22Rv1 (cell line): ENCODE data around the gene VASH2.
"Not testable (repeated sequence)": the region's sequence is repeated elsewhere in the genome, so short reads cannot be mapped to it uniquely, and the experiment has no call there.

Experiments used
- H3K27ac ChIP-seq: fragments of 450-650 bp; 2 replicates; pipeline ENCODE4 v1.5.1; 2017
- CTCF ChIP-seq: fragments of 450-650 bp; IDR thresholded peaks from 2 replicates; pipeline ENCODE4 v1.5.1; 2017; ENCODE audit warnings: mild to moderate bottlenecking
- ZFX ChIP-seq: fragments of 450-650 bp; IDR thresholded peaks from 2 replicates; pipeline ENCODE4 v1.6.1; 2017; ENCODE audit warnings: antibody characterized with exemption, borderline replicate concordance

Gene VASH2

GRCh38 chr1:213015099-213016050, 65.0 kb downstream of the VASH2 start, which contains the start of gene ANGEL2:
ANGEL2 (minus strand) TSS chr1:213015867; CDS start chr1:213015671, 196 bp downstream.
- peak within 1 kb of the TSS; percentile 90 for H3K27ac ChIP-seq
- TF ChIP-seq ZFX (no peak), CTCF (no peak)

DNA sequence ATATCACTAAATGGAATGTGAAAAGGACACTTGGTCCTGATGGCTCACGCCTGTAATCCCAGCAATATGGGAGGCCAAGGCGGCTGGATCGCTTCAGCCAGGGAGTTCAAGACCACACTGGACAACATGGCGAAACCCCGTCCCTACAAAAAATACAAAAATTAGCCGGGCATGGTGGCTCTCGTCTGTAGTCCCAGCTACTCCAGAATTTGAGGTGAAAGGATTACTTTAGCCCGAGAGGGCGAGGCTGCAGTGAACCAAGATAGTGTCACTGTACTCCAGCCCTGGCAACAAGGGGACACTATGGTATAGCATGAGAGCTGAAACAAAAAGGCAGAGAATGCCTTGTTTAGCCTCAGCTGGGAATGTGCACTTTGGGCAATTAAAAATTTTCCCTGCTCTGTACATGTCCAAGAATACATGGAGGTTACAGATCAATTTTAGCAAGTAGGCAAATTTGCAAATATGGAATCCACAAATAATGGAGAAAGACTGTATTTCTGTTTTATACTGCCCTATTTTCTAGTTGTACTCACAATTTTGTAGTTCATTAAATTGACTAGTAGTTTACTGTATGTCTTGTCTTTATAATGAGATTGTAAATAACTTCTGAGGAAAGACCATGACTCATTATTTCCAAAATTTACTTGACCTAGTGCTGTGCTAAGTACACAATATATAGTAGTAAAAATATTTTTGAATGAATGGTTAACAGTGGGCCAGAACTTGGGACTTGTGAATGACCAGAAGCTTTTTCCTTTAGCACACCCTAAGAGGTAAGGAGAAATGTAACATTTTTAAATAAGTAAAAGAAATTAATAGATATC, 67.3 kb downstream of the VASH2 start:
- TF ChIP-seq CTCF: no peak
- TF ChIP-seq ZFX: no peak
- no peak overlapping the region for H3K27ac ChIP-seq

DNA sequence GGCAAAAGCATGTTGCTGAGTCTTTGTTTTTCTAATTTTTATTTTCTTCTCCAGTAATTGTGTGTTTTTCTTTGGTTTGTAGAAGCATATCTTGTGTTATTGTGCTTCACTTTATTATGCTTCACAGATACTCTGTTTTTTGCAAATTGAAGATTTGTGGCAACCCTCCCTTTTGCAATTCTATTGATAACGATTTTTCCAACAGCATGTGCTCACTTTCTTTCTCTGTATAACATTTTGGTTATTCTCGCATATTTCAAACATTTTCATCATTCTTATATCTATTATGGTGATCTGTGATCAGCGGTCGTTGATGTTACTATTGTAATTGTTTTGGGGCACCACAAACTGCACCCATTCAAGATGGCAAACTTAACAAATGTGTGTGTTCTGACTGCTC, 69.1 kb downstream of the VASH2 start:
- TF ChIP-seq ZFX: no peak
- TF ChIP-seq CTCF: no peak
- H3K27ac ChIP-seq: no peak overlapping the region

GRCh38 chr1:213020016-213020415, 69.7 kb downstream of the VASH2 start:
- no peak overlapping the region for H3K27ac ChIP-seq
- no peak for TF ChIP-seq ZFX
- no peak for TF ChIP-seq CTCF

GRCh38 chr1:213027024-213027423, 76.7 kb downstream of the VASH2 start:
- not testable (repeated sequence) for H3K27ac ChIP-seq

DNA sequence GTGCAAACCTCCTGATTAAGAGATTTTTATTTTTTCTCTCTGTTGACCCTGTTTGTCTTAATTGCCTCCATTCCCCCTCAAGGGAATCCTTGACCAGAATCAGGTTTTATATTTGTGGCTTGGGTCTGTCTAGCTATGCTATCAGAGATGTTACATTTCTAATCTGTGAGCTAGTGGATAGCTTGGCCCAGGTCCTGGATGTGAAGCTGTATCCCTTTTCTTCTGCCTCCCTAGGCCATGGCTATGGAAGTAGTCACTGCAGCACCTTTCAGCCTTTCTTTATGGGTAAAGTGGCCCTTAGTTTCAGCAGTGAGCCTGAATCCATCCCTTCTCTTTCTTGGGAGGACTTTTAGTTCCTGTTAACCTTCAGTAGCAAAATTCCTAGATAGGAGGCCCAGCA, 82.3 kb downstream of the VASH2 start:
- H3K27ac ChIP-seq: no peak overlapping the region
- TF ChIP-seq CTCF (no peak), ZFX (no peak)

- TF ChIP-seq ZFX (no peak), CTCF (no peak)
- no peak overlapping the region for H3K27ac ChIP-seq
These were observed 84.4 kb downstream of the VASH2 start for GRCh38 chr1:213034713-213035112.
